Prostate gland (tissue), 2 donors: ENCODE results near the gene SMAD5. TPM values are rescaled to one million over a fixed set of nuclear protein-coding genes. Genes with fewer than 3 reads are reported as not detected.

Source experiments
- DNase-seq: peaks from one replicate; pipeline ENCODE4 v3.0.0-alpha.2; 2019; ENCODE audit warnings: low spot score
- H3K27ac ChIP-seq, 2 donors: fragments of 200-600 bp; sonication (generic); 2 replicates each; pipeline ENCODE4 v1.5.1; 2017 to 2019
- H3K27me3 ChIP-seq: fragments of 200-600 bp; sonication (generic); replicated peaks from 2 replicates; pipeline ENCODE4 v1.5.1; 2019; ENCODE audit not compliant: insufficient read depth
- H3K36me3 ChIP-seq, 2 donors: fragments of 200-600 bp; sonication (generic); 1 replicate in 1 of 2; 2 replicates in 1 of 2; pipeline versions ENCODE4 v1.5.1 to v1.8.1; 2017 to 2019
- H3K4me1 ChIP-seq: fragments of 200-600 bp; sonication (generic); replicated peaks from 2 replicates; pipeline ENCODE4 v1.5.1; 2019
- H3K4me3 ChIP-seq, 2 donors: fragments of 200-600 bp; sonication (generic); 2 replicates each; pipeline ENCODE4 v1.5.1; 2017 to 2019
- H3K9me3 ChIP-seq: fragments of 200-600 bp; sonication (generic); 2 replicates; pipeline ENCODE4 v1.5.1; 2017
- POLR2A ChIP-seq: fragments of 450-650 bp; IDR thresholded peaks from one replicate; pipeline ENCODE4 v1.6.1; 2016; ENCODE audit warnings: antibody characterized with exemption, mild to moderate bottlenecking
- POLR2AphosphoS5 ChIP-seq: sonication (generic); formaldehyde crosslinking; IDR thresholded peaks from one replicate; pipeline ENCODE4 v1.6.1; 2017; ENCODE audit warnings: antibody characterized with exemption
- WGBS: methylation state at CpG from one replicate; pipeline ENCODE4 v1.1.5; 2018; 5-methylcytosine and 5-hydroxymethylcytosine counted together
- intact Hi-C: fragments of 100-400 bp; cut with DNase I; formaldehyde crosslinking; loops from one replicate; pipeline ENCODE4 v1.14.2; 2022
- total RNA-seq, 2 donors: library from RNA; depleted of rRNA; stranded (reverse); fragments of >200 nt; gene quantifications; one replicate each; pipeline ENCODE4 v1.1.0, GENCODE V29; 2016
- TF ChIP-seq, protein P1 (sequence below), 4 experiments: fragments of 200-600 bp in 2 of 4; fragments of 450-650 bp in 2 of 4; sonication (generic) in 2 of 4; IDR thresholded peaks; 1 replicate in 3 of 4; 2 replicates in 1 of 4; pipeline ENCODE4 v1.5.1; 2016 to 2019; ENCODE audit warnings: antibody characterized with exemption in 4 of 4, mild to moderate bottlenecking in 2 of 4, moderate library complexity in 2 of 4

The SMAD5 gene
- total RNA-seq, 2 donors from 2014 or later, result 34.2 to 37.3 TPM

DNA sequence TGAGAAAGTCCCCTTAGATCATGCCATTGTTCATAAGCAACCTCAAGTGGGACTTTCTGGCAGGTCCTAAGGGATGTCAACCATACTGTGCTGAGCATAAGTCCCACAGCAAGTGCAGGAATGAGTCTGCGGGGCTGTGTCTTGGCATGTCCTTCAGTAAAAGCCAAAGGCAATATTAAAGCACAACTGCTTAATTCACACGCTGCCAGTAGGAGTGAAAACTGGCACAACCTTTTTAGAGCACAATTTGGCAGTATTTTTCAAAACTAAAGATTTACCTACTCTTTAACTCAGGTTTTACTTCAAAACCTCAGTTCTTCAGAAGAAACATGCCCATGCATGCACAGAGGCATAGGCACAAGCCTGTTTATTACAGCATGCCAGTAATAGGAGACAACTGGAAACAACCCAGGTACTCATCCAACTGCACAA is 24.4 kb upstream of the SMAD5 start:
- TF ChIP-seq POLR2AphosphoS5 (peak; percentile 22), POLR2A (no peak)
- TF ChIP-seq, protein P1, sequence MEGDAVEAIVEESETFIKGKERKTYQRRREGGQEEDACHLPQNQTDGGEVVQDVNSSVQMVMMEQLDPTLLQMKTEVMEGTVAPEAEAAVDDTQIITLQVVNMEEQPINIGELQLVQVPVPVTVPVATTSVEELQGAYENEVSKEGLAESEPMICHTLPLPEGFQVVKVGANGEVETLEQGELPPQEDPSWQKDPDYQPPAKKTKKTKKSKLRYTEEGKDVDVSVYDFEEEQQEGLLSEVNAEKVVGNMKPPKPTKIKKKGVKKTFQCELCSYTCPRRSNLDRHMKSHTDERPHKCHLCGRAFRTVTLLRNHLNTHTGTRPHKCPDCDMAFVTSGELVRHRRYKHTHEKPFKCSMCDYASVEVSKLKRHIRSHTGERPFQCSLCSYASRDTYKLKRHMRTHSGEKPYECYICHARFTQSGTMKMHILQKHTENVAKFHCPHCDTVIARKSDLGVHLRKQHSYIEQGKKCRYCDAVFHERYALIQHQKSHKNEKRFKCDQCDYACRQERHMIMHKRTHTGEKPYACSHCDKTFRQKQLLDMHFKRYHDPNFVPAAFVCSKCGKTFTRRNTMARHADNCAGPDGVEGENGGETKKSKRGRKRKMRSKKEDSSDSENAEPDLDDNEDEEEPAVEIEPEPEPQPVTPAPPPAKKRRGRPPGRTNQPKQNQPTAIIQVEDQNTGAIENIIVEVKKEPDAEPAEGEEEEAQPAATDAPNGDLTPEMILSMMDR (IDR thresholded peaks at IDR 0.05), result peak in 1 of 4 experiments; percentile 4
- H3K4me3 ChIP-seq, result no peak overlapping the region
- WGBS, result 35% methylated on average over 2 of the region's 2 CpGs
- no peaks in the 10 kb centered on the region for H3K36me3 ChIP-seq
- intact Hi-C loops, result no loop called here
- no peaks in the 10 kb centered on the region for H3K27me3 ChIP-seq
- H3K9me3 ChIP-seq, result no peaks in the 10 kb centered on the region
- DNase-seq, result peak; percentile 44
- H3K27ac ChIP-seq, result no peak overlapping the region
- no peaks in the 10 kb centered on the region for H3K4me1 ChIP-seq

DNA sequence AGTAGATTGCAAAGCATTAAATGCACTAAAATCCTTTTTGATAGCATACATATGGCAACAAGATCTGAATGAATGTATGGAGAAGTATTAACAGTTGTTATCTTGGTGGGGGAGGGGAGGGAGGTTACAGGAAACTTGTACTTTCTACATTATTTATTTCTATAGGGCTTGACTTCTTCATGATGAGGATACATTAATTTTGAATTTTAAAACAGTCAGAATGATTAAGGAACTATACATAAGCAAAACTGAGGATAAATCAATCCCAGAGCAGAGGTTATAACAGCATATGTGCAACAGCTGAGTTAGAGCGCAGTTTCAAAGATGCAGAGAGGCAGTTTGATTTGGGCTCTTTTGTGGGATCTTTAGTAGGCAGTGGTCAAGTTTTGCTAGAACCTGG is 23.9 kb upstream of the SMAD5 start:
- Histone ChIP-seq H3K27me3 (no peaks in the 10 kb centered on the region), H3K9me3 (no peaks in the 10 kb centered on the region), H3K27ac (no peak overlapping the region), H3K4me1 (no peaks in the 10 kb centered on the region), H3K36me3 (no peaks in the 10 kb centered on the region), H3K4me3 (no peak overlapping the region)
- TF ChIP-seq, protein P1 (IDR thresholded peaks at IDR 0.05), result no peak
- TF ChIP-seq POLR2AphosphoS5 (no peak), POLR2A (no peak)
- intact Hi-C loops, result no loop called here
- no peak for DNase-seq
- 100% methylated on average over 1 of the region's 1 CpG for WGBS

DNA sequence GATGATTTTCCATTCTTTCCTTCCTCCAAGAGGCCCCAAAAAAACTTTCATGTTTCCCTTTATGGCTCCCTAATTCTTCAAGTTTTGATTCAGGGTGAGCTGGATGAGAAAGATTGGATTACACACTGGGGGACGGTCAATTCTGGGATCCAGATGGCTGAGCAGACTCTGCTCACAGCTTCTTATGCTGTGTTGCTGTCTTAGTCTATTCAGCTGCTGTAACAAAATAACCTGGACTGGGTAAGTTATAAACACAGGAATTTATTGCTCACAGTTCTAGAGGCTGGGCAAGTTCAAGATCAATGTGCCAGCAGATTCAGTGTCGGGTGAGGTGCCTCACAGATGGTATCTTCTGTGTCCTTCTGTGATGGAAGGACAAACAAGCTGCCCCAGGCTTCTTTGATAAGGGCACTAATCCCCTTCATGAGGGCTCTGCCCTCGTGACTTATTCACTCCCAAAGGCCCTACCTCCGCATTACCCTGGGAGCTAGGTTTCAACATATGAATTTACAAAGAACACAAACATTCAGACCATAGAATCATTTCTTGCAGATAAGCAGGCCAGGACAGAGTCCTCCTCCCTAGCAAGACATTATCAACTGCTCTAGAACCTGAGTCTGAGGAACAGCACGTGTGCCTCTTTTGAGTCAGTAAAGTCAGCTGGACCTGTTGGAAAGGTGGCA is 23.1 kb upstream of the SMAD5 start:
- WGBS, result 81% methylated on average over 5 of the region's 5 CpGs
- Histone ChIP-seq H3K27me3 (no peaks in the 10 kb centered on the region), H3K4me3 (no peak overlapping the region), H3K36me3 (no peaks in the 10 kb centered on the region), H3K9me3 (no peaks in the 10 kb centered on the region), H3K27ac (no peak overlapping the region), H3K4me1 (no peaks in the 10 kb centered on the region)
- TF ChIP-seq POLR2AphosphoS5, result no peak
- TF ChIP-seq, protein P1 (IDR thresholded peaks at IDR 0.05), result no peak
- no peak for TF ChIP-seq POLR2A
- DNase-seq, result no peak
- intact Hi-C loops, result no loop called here

DNA sequence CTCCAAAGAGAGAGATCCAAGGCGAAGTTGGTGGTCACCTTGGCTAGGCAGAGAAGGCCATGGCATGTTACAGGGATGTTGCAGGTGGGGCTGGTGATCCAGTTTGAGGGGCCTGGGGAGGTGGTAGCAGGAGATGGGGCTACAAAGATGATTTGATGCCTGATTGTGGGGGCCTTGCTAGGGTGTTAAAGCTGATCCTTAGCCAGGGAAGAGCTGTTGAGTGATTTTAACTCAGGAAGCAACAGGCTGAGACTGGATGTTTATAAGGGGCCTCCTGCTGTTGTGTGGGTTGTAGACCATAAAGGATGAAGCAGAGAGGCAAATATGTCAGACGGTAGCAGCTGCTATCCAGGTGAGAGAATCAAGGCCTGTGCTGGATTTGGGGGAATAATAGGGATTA is 19.0 kb upstream of the SMAD5 start:
- TF ChIP-seq, protein P1 (IDR thresholded peaks at IDR 0.05), result no peak
- TF ChIP-seq POLR2AphosphoS5 (no peak), POLR2A (no peak)
- WGBS, result 75% methylated on average over 2 of the region's 2 CpGs
- DNase-seq, result no peak
- no peaks in the 10 kb centered on the region for H3K27me3 ChIP-seq
- H3K9me3 ChIP-seq, result no peaks in the 10 kb centered on the region
- H3K4me3 ChIP-seq, result no peak overlapping the region
- no peaks in the 10 kb centered on the region for H3K36me3 ChIP-seq
- intact Hi-C loops, result no loop called here
- no peak overlapping the region for H3K27ac ChIP-seq
- H3K4me1 ChIP-seq, result no peaks in the 10 kb centered on the region

DNA sequence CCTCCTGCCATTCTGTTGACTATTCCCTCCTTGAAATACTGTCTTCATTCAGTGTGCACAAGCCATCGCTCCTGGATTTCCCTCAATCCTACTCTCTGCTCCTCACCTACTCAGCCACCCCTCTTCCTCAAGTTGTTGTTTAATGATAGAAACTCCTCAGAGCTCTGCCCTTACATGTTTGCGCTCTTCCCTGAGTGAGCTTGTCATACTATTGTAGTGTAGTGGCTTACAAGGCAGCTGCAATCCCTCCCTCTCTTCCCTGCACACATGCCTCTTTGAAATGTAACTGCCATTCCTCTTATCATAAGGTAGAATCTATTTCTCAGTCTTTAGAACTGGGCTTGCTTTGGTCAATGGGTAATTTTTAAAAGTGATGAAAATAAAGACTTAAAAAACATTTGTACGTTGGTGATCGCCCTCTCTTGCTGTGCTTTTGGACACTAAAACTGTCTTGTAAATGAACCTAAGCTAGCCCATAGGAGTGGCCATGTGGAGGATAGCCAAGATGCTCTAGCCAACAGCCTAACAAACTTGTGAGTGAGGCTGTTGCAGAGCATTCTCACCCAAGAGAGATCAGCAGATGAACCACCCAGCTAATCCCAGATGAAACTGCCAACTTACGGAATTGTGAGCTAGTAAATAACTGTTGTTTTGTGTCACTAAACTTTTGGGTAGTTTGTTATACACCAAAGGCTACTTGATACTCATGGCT is 18.1 kb upstream of the SMAD5 start:
- DNase-seq, result no peak
- TF ChIP-seq POLR2A (no peak), POLR2AphosphoS5 (no peak)
- TF ChIP-seq, protein P1 (IDR thresholded peaks at IDR 0.05), result no peak
- WGBS, result 45% methylated on average over 5 of the region's 5 CpGs
- no peaks in the 10 kb centered on the region for H3K36me3 ChIP-seq
- no peak overlapping the region for H3K27ac ChIP-seq
- no peaks in the 10 kb centered on the region for H3K27me3 ChIP-seq
- no peaks in the 10 kb centered on the region for H3K9me3 ChIP-seq
- intact Hi-C loops, result no loop called here
- H3K4me3 ChIP-seq, result no peak overlapping the region
- H3K4me1 ChIP-seq, result no peaks in the 10 kb centered on the region
